Fibroblast of mammary gland (primary cell): ENCODE data around the gene EDEM3.

ENCODE experiments used
- DNase-seq: peaks from one replicate; pipeline ENCODE4 v3.0.0-alpha.2; 2010; ENCODE audit warnings: low read depth
- H3K4me3 ChIP-seq: 2 replicates; pipeline ENCODE4 v1.5.1; 2011; ENCODE audit warnings: low read depth, mild to moderate bottlenecking, low read length, moderate library complexity; ENCODE audit not compliant: control insufficient read depth
- CTCF ChIP-seq: conservative IDR thresholded peaks from 2 replicates; pipeline ENCODE4 v1.5.1; 2011; ENCODE audit warnings: low read depth, low read length, inconsistent platforms; ENCODE audit not compliant: control insufficient read depth, insufficient read depth

EDEM3 gene

GRCh38 chr1:184759651-184760050 lies 5.0 kb upstream of the EDEM3 start:
- H3K4me3 ChIP-seq, result no peak overlapping the region
- no peak for DNase-seq
- TF ChIP-seq CTCF, result no peak

- TF ChIP-seq CTCF, result no peak
- H3K4me3 ChIP-seq, result no peak overlapping the region
- no peak for DNase-seq
These were observed 4.5 kb upstream of the EDEM3 start for GRCh38 chr1:184759112-184759511.

- TF ChIP-seq CTCF, result no peak
- H3K4me3 ChIP-seq, result no peak overlapping the region
- no peak for DNase-seq
These were observed 3.2 kb upstream of the EDEM3 start for GRCh38 chr1:184757891-184758290.

GRCh38 chr1:184757406-184757805 lies 2.7 kb upstream of the EDEM3 start:
- no peak for TF ChIP-seq CTCF
- H3K4me3 ChIP-seq, result no peak overlapping the region
- no peak for DNase-seq

GRCh38 chr1:184755226-184756065 lies 788 bp upstream of the EDEM3 start:
- H3K4me3 ChIP-seq, result peak overlapping the region; percentile 87
- TF ChIP-seq CTCF, result no peak
- DNase-seq, result peak; percentile 51

GRCh38 chr1:184753608-184754475 lies 816 bp downstream of the EDEM3 start:
- DNase-seq, result peak; percentile 26
- peak overlapping the region; percentile 91 for H3K4me3 ChIP-seq
- no peak for TF ChIP-seq CTCF
